Activated T-cell treated with anti-CD3 and anti-CD28 coated beads, Interleukin-2, amount 50 U/mL, for 72 hours (primary cell): ENCODE measurements around the gene MARS2. TPM values are rescaled to one million over a fixed set of nuclear protein-coding genes. Genes with fewer than 3 reads are reported as not detected.
"Not testable (repeated sequence)": the region's sequence is repeated elsewhere in the genome, so short reads cannot be mapped to it uniquely, and the experiment has no call there.

Experiments used
- ATAC-seq, 2 donors: fragments of 150-1000 bp; cut with Tn5 transposase; replicated peaks in 1 of 2; 2 replicates each; pipeline ENCODE4 v1.10.0; 2021; ENCODE audit warnings: moderate library complexity in 2 of 2, mild to moderate bottlenecking in 1 of 2
- DNase-seq, 2 donors: peaks; one replicate each; pipeline ENCODE4 v3.0.0; 2021 to 2022; ENCODE audit warnings: mixed read lengths in 1 of 2
- H3K27ac Mint-ChIP-seq: one replicate; pipeline ENCODE4 v1.8.0; 2022; ENCODE audit warnings: mild to moderate bottlenecking, moderate library complexity, mixed read lengths
- H3K27me3 Mint-ChIP-seq: one replicate; pipeline ENCODE4 v1.8.0; 2022; ENCODE audit warnings: low read depth, mixed read lengths
- H3K36me3 Mint-ChIP-seq, 2 donors: one replicate each; pipeline ENCODE4 v1.8.0; 2022; ENCODE audit warnings: mixed read lengths in 2 of 2, mild to moderate bottlenecking in 1 of 2; ENCODE audit not compliant: insufficient read depth in 2 of 2
- H3K4me1 Mint-ChIP-seq: one replicate; pipeline ENCODE4 v1.8.0; 2022; ENCODE audit warnings: low read depth, mixed read lengths
- H3K4me3 Mint-ChIP-seq, 2 donors: one replicate each; pipeline ENCODE4 v1.8.0; 2022; ENCODE audit warnings: mild to moderate bottlenecking in 2 of 2, mixed read lengths in 2 of 2, moderate library complexity in 2 of 2
- H3K9me3 Mint-ChIP-seq, 2 donors: one replicate each; pipeline ENCODE4 v1.8.0; 2022; ENCODE audit warnings: mixed read lengths in 2 of 2
- total RNA-seq, 2 donors: library from RNA; stranded (reverse); gene quantifications; one replicate each; pipeline ENCODE4 v1.2.3, GENCODE V29; 2022

MARS2 gene
- total RNA-seq, 2 donors from 2014 or later: 9.2 to 10.6 TPM

DNA sequence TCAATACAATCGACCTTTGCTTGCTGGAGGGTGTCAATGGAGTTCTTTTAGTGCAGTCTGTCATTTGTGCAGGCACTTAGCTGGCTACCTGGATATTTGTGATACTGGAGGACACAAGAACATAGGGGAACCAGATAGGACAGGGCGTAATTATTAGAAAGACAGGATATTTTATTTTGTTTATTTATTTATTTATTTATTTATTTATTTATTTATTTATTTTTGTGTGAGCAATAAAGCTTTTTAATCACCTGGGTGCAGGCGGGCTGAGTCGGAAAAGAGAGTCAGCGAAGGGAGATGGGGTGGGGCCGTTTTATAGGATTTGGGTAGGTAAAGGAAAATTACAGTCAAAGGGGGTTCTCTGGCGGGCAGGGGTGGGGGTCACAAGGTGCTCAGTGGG lies 4.0 kb downstream of the MARS2 start:
- not testable (repeated sequence) for ATAC-seq, H3K36me3 Mint-ChIP-seq, DNase-seq, H3K27ac Mint-ChIP-seq, H3K27me3 Mint-ChIP-seq, H3K9me3 Mint-ChIP-seq
- H3K4me1 Mint-ChIP-seq: peaks cover 66% of the 10 kb centered on the region
- H3K4me3 Mint-ChIP-seq: peak overlapping the region; percentile 38 to 67

DNA sequence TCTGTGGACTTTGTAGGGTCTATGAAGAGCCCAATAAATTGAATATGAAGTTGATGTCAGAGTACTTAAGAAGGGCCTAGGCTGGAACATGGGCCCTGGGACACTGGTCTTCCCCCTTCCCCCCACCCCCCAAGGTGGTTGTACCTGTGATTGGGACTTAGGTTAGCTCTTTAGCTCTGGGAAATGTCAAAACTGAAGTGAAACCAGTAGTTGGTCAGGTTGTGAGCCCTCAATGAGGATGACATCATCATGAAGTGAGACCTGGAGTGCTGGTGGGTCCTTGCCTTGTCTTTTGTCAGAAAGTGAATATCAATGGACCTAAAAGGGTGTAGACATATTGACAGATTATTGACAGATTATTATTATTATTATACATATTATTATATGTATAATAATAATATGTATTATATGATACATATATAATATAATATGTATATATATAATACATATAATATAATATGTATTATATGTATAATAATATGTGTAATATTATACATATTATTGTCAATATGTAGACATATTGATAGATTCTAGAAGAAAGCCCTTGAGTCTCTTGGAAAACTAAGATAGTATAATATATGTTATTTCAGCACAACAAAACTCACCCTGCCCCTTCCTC lies 5.4 kb downstream of the MARS2 start:
- peaks cover 59% of the 10 kb centered on the region for H3K4me1 Mint-ChIP-seq
- H3K9me3 Mint-ChIP-seq: no peaks in the 10 kb centered on the region
- ATAC-seq (peak; percentile 72 to 77), DNase-seq (peak; percentile 34 to 57)
- no peak overlapping the region for H3K27ac Mint-ChIP-seq
- peak overlapping the region in 1 of 2 donors; percentile 32 for H3K4me3 Mint-ChIP-seq
- no peaks in the 10 kb centered on the region for H3K27me3 Mint-ChIP-seq
- peaks cover 5% of the 10 kb centered on the region in 2 donors for H3K36me3 Mint-ChIP-seq

- Mint-ChIP-seq H3K4me1 (peaks cover 53% of the 10 kb centered on the region), H3K27me3 (no peaks in the 10 kb centered on the region), H3K27ac (no peak overlapping the region), H3K4me3 (no peak overlapping the region), H3K36me3 (peaks cover 5% of the 10 kb centered on the region in 2 donors), H3K9me3 (no peaks in the 10 kb centered on the region)
- DNase-seq (no peak), ATAC-seq (no peak)
Observed at GRCh38 chr2:197711578-197711977, 6.4 kb downstream of the MARS2 start.

DNA sequence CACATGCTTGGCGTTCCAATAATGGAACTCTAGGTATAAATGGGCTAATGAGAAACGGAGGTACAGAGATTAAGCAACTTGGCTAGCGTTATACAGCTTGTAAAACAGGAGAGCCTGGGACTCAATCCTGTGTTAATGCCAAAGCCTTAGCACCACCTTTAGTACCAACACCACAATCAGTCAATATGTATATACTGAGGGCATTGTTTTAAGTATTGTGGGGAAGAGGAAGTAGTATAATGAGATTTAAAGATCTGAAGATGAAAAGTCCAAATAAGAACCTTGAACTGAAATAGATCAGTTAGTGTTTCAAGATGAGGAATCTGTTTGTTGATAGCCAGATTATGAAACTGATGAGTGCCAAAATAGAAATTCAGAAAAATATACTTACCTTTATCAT lies 8.1 kb downstream of the MARS2 start:
- no peak for DNase-seq
- H3K36me3 Mint-ChIP-seq: peaks cover 3 to 5% of the 10 kb centered on the region in 2 donors
- H3K4me3 Mint-ChIP-seq: no peak overlapping the region
- H3K27ac Mint-ChIP-seq: no peak overlapping the region
- H3K4me1 Mint-ChIP-seq: peaks cover 40% of the 10 kb centered on the region
- no peaks in the 10 kb centered on the region for H3K9me3 Mint-ChIP-seq
- no peak for ATAC-seq
- no peaks in the 10 kb centered on the region for H3K27me3 Mint-ChIP-seq

- Mint-ChIP-seq H3K27me3 (no peaks in the 10 kb centered on the region), H3K9me3 (no peaks in the 10 kb centered on the region), H3K27ac (no peak overlapping the region), H3K4me1 (peaks cover 6% of the 10 kb centered on the region), H3K36me3 (no peaks in the 10 kb centered on the region), H3K4me3 (no peak overlapping the region)
- ATAC-seq: no peak
- DNase-seq: no peak
Observed at GRCh38 chr2:197717863-197718262, 12.7 kb downstream of the MARS2 start.

GRCh38 chr2:197727011-197727410 lies 21.8 kb downstream of the MARS2 start:
- no peak for ATAC-seq

DNA sequence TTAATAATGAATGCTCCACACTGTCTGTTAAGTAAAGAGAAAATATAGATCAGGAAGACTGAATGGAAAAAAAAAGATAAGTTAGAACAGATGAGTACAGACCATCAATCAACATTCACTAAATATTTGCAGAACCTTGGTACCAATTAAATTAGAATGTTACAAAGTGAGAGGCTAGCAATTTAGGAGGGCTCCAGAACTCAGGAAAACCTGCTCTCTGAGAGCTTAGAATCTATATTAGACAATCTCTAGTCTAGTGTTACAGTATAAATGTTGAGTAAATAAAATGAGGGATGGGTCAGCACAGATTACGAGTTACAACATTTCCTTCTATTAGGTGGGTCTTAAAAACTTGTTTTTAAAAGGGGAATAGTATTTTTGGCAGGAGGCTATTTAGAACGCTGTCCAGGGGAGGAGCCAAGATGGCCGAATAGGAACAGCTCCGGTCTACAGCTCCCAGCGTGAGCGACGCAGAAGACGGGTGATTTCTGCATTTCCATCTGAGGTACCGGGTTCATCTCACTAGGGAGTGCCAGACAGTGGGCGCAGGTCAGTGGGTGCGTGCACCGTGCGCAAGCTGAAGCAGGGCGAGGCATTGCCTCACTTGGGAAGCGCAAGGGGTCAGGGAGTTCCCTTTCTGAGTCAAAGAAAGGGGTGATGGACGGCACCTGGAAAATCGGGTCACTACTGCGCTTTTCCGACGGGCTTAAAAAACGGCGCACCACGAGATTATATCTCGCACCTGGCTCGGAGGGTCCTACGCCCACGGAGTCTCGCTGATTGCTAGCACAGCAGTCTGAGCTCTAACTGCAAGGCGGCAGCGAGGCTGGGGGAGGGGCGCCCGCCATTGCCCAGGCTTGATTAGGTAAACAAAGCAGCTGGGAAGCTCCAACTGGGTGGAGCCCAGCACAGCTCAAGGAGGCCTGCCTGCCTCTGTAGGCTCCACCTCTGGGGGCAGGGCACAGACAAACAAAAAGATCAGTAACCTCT lies 23.7 kb downstream of the MARS2 start:
- H3K27me3 Mint-ChIP-seq, H3K36me3 Mint-ChIP-seq, DNase-seq, ATAC-seq, H3K4me1 Mint-ChIP-seq, H3K27ac Mint-ChIP-seq, H3K9me3 Mint-ChIP-seq: not testable (repeated sequence)
- peak overlapping the region in 1 of 2 donors; percentile 26 for H3K4me3 Mint-ChIP-seq

More at GRCh38 chr2:197727011-197727410, 21.8 kb downstream of the MARS2 start:
- Mint-ChIP-seq H3K27ac (no peak overlapping the region), H3K4me1 (no peaks in the 10 kb centered on the region), H3K27me3 (no peaks in the 10 kb centered on the region), H3K36me3 (peaks cover 0 to 5% of the 10 kb centered on the region in 2 donors), H3K4me3 (no peak overlapping the region), H3K9me3 (peaks cover 0 to 6% of the 10 kb centered on the region in 2 donors)
- DNase-seq: no peak

- Mint-ChIP-seq H3K27ac (no peak overlapping the region), H3K36me3 (no peaks in the 10 kb centered on the region), H3K4me3 (no peak overlapping the region), H3K27me3 (peaks cover 13% of the 10 kb centered on the region), H3K4me1 (no peaks in the 10 kb centered on the region), H3K9me3 (no peaks in the 10 kb centered on the region)
- ATAC-seq (no peak), DNase-seq (no peak)
Observed at GRCh38 chr2:197740200-197740599, 35.0 kb downstream of the MARS2 start.

Other genes with a start within 250 kb of the MARS2 start
- gene HSPD1, start 205.5 kb upstream of the MARS2 start, total RNA-seq: 100 to 1,000 TPM; 635 to 720 TPM
- gene HSPE1, start 205.0 kb upstream of the MARS2 start, total RNA-seq: 10 to 100 TPM; 64.9 to 75.0 TPM
- 10 to 100 TPM; 20.9 to 21.6 TPM for gene MOB4, start 189.3 kb upstream of the MARS2 start, total RNA-seq
- not detected for gene RFTN2, start 29.8 kb upstream of the MARS2 start, total RNA-seq
- gene BOLL, start 80.0 kb downstream of the MARS2 start, total RNA-seq: under 1 TPM in 1 of 2 donors, not detected in 1; 0.10 TPM
- gene PLCL1, start 99.2 kb downstream of the MARS2 start, total RNA-seq: 1 to 10 TPM; 2.8 to 3.6 TPM